ENCODE measurements around the gene STMP1.

The STMP1 gene

DNA sequence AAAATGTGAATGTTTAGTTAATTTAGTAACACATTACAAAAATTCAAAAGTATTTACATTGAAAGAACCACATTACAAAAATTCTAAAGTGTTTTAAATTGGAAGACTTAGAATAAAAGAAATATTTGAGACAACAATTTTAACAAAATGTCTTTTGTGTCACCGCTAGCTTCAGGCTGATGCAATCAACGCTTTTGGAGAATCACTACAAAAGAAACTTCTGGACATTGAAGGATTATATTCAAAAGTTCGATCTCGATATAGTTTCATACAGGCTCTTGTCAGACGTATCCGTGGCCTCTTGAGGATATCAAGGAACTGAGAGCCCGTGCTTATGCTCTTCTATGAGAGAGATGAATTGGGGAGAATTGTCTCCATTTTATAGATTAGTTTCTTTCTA, 14.1 kb upstream of the STMP1 start:
- Histone ChIP-seq H3K9me3 (replicated peaks in 1 of 2; ENCODE audit: control insufficient read depth in 2 of 2, insufficient read depth in 1 of 2, low read depth in 1 of 2, low read length in 2 of 2) (no peaks in the 10 kb centered on the region), H4K8ac (ENCODE audit: low read depth, low read length) (no peak overlapping the region), H3K27me3 (ENCODE audit: control insufficient read depth in 3 of 3, insufficient read depth in 3 of 3, low read depth in 1 of 3, low read length in 3 of 3) (no peaks in the 10 kb centered on the region), H3K36me3 (replicated peaks in 1 of 2; ENCODE audit: control insufficient read depth in 2 of 2, insufficient read depth in 2 of 2, low read length in 2 of 2) (peaks cover 23 to 70% of the 10 kb centered on the region in 2 donors), H3K9ac (ENCODE audit: low read depth, low read length, poor library complexity) (no peak overlapping the region), H3K4me3 (ENCODE audit: low read length in 2 of 2) (no peak overlapping the region), H3K14ac (ENCODE audit: low read length) (no peak overlapping the region), H2BK5ac (ENCODE audit: low read length) (no peak overlapping the region), H2BK15ac (ENCODE audit: low read length) (no peak overlapping the region), H3K18ac (ENCODE audit: low read length) (no peak overlapping the region), H3K4ac (ENCODE audit: low read length) (no peak overlapping the region), H2AK5ac (ENCODE audit: low read depth, low read length) (no peak overlapping the region), H3K27ac (replicated peaks; ENCODE audit: low read length) (no peak overlapping the region), H3K4me2 (ENCODE audit: insufficient read depth, low read length, poor library complexity, severe bottlenecking) (no peak overlapping the region), H2AFZ (ENCODE audit: low read length) (no peak overlapping the region), H2BK120ac (ENCODE audit: low read depth, low read length) (no peak overlapping the region), H3K4me1 (ENCODE audit: control insufficient read depth in 2 of 2, insufficient read depth in 1 of 2, low read depth in 1 of 2, low read length in 2 of 2) (peaks cover 5 to 10% of the 10 kb centered on the region in 2 donors), H4K91ac (ENCODE audit: low read depth, low read length, poor library complexity) (no peak overlapping the region), H2BK12ac (ENCODE audit: low read length) (no peak overlapping the region), H3K23ac (ENCODE audit: low read depth, low read length, poor library complexity) (no peak overlapping the region), H3K79me1 (ENCODE audit: low read depth, low read length) (no peaks in the 10 kb centered on the region)
- no CpG with 5 or more reads among the region's 7 CpGs for WGBS, 2 donors (ENCODE audit: extremely low coverage in 2 of 2, insufficient read length in 2 of 2, insufficient replicate concordance in 1 of 2)
- no peak for DNase-seq (ENCODE audit: low spot score)

DNA sequence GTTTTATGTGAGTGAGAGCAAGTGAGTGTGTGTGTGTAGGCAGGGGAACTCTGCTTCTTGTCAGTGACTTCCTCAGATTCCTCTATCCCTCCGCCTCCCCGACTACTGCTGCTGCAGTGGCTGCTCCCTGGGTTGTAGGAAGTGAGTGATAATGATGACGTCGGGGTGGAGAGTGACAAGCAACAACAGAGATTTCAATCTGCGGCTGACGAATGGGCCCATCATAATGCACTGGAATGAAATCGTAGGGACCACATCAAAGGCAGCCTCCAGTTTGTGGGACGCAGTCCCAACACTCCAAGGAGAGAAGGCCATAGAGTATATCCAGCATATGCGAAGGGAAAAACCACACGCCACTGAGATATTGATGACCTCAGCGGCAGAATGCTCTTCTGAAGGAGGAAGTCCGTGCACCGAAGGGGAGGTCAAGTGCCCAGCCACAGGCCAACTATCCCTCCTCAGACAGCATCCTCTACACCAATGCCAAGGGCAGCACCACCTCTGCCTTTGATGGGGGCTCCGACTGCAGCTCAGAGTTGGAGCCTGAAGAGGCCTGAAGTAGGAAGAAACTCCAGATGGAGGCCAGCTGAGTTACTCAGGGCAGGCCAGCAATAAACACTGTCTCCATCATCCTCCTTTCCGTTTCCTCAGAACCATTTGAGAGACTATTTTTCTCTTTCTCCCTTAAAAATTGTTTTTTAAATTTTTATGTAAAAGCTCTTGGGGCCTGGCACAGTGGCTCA, 11.3 kb upstream of the STMP1 start:
- H3K27me3 ChIP-seq (ENCODE audit: control insufficient read depth in 3 of 3, insufficient read depth in 3 of 3, low read depth in 1 of 3, low read length in 3 of 3) = no peaks in the 10 kb centered on the region
- no peak for DNase-seq (ENCODE audit: low spot score)
- H3K9ac ChIP-seq (ENCODE audit: low read depth, low read length, poor library complexity) = no peak overlapping the region
- H4K91ac ChIP-seq (ENCODE audit: low read depth, low read length, poor library complexity) = no peak overlapping the region
- H2BK5ac ChIP-seq (ENCODE audit: low read length) = no peak overlapping the region
- no peaks in the 10 kb centered on the region for H3K9me3 ChIP-seq (replicated peaks in 1 of 2; ENCODE audit: control insufficient read depth in 2 of 2, insufficient read depth in 1 of 2, low read depth in 1 of 2, low read length in 2 of 2)
- peaks cover 8 to 18% of the 10 kb centered on the region in 2 donors for H3K4me1 ChIP-seq (ENCODE audit: control insufficient read depth in 2 of 2, insufficient read depth in 1 of 2, low read depth in 1 of 2, low read length in 2 of 2)
- WGBS, 2 donors (ENCODE audit: extremely low coverage in 2 of 2, insufficient read length in 2 of 2, insufficient replicate concordance in 1 of 2) = no CpG with 5 or more reads among the region's 15 CpGs
- no peak overlapping the region for H2AK5ac ChIP-seq (ENCODE audit: low read depth, low read length)
- peak overlapping the region; percentile 9 for H3K27ac ChIP-seq (replicated peaks; ENCODE audit: low read length)
- H3K23ac ChIP-seq (ENCODE audit: low read depth, low read length, poor library complexity) = no peak overlapping the region
- H3K18ac ChIP-seq (ENCODE audit: low read length) = no peak overlapping the region
- no peak overlapping the region for H3K14ac ChIP-seq (ENCODE audit: low read length)
- no peak overlapping the region for H3K4me2 ChIP-seq (ENCODE audit: insufficient read depth, low read length, poor library complexity, severe bottlenecking)
- H2AFZ ChIP-seq (ENCODE audit: low read length) = no peak overlapping the region
- H2BK12ac ChIP-seq (ENCODE audit: low read length) = no peak overlapping the region
- H3K36me3 ChIP-seq (replicated peaks in 1 of 2; ENCODE audit: control insufficient read depth in 2 of 2, insufficient read depth in 2 of 2, low read length in 2 of 2) = peaks cover 10 to 43% of the 10 kb centered on the region in 2 donors
- no peak overlapping the region for H3K4ac ChIP-seq (ENCODE audit: low read length)
- no peak overlapping the region for H4K8ac ChIP-seq (ENCODE audit: low read depth, low read length)
- no peak overlapping the region for H3K4me3 ChIP-seq (ENCODE audit: low read length in 2 of 2)
- no peak overlapping the region for H2BK15ac ChIP-seq (ENCODE audit: low read length)
- no peaks in the 10 kb centered on the region for H3K79me1 ChIP-seq (ENCODE audit: low read depth, low read length)
- no peak overlapping the region for H2BK120ac ChIP-seq (ENCODE audit: low read depth, low read length)

DNA sequence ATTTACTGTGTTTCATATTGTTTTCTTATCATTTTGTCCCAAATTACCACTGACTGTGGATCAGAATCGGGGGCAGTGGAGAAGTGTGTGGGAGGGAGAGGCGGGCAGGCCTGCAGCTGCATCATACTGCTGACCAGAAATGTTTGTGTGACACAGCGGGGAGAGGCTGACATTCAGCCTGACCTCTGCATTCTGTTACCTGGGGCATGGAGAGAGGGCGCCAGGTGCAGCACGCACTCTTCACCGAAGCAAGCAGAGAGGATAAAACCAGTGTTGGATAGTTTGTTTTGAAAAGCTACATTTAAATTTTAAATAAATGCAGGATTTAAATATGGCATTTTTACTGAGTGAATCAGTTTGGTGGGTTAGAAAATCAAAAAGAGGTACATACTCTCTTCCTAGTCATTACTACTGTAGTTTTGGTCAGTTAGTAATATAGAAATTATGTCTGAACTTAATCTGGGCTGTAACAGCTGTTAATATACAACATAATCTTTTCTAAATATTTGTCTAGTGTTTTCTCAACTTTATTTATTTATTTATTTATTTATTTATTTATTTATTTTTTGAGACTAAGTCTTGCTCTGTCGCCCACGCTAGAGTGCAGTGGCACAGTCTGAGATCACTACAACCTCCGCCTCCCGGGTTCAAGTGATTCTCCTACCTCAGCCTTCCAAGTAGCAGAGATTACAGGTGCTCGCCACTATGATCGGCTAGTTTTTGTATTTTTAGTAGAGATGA, 8.8 kb upstream of the STMP1 start:
- no CpG with 5 or more reads among the region's 12 CpGs for WGBS, 2 donors (ENCODE audit: extremely low coverage in 2 of 2, insufficient read length in 2 of 2, insufficient replicate concordance in 1 of 2)

DNA sequence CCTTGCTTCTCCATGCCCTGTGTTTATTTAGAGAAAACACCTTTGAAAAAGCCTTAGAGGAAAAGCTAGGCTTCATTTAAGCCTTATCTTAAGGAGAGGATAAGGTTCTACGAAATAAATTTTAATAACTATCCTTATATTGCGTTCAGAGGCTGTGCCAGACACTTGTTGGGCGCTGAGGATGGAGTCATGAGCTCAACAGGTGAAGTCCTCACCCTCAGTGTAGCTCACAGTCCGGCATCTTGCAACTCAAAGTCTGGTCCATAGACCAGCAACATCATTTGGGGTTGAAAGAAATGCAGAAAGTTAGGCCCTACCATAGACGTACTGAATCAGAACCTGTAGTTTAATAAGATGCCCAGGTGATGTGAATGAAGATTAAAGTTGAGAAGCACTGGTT, 3.8 kb upstream of the STMP1 start:
- no peak overlapping the region for H3K9ac ChIP-seq (ENCODE audit: low read depth, low read length, poor library complexity)
- H2BK15ac ChIP-seq (ENCODE audit: low read length) = no peak overlapping the region
- no peak overlapping the region for H2BK120ac ChIP-seq (ENCODE audit: low read depth, low read length)
- H3K18ac ChIP-seq (ENCODE audit: low read length) = no peak overlapping the region
- WGBS, 2 donors (ENCODE audit: extremely low coverage in 2 of 2, insufficient read length in 2 of 2, insufficient replicate concordance in 1 of 2) = no CpG with 5 or more reads among the region's 5 CpGs
- no peak overlapping the region for H3K23ac ChIP-seq (ENCODE audit: low read depth, low read length, poor library complexity)
- H3K79me1 ChIP-seq (ENCODE audit: low read depth, low read length) = peaks cover 5% of the 10 kb centered on the region
- no peak overlapping the region for H3K27ac ChIP-seq (replicated peaks; ENCODE audit: low read length)
- H3K4me1 ChIP-seq (ENCODE audit: control insufficient read depth in 2 of 2, insufficient read depth in 1 of 2, low read depth in 1 of 2, low read length in 2 of 2) = peaks cover 6 to 11% of the 10 kb centered on the region in 2 donors
- no peak overlapping the region for H3K4ac ChIP-seq (ENCODE audit: low read length)
- no peak for DNase-seq (ENCODE audit: low spot score)
- no peak overlapping the region for H3K4me2 ChIP-seq (ENCODE audit: insufficient read depth, low read length, poor library complexity, severe bottlenecking)
- no peak overlapping the region for H4K91ac ChIP-seq (ENCODE audit: low read depth, low read length, poor library complexity)
- H2AFZ ChIP-seq (ENCODE audit: low read length) = peak overlapping the region; percentile 79
- no peak overlapping the region for H2BK5ac ChIP-seq (ENCODE audit: low read length)
- H3K9me3 ChIP-seq (replicated peaks in 1 of 2; ENCODE audit: control insufficient read depth in 2 of 2, insufficient read depth in 1 of 2, low read depth in 1 of 2, low read length in 2 of 2) = no peaks in the 10 kb centered on the region
- H3K14ac ChIP-seq (ENCODE audit: low read length) = no peak overlapping the region
- H2AK5ac ChIP-seq (ENCODE audit: low read depth, low read length) = no peak overlapping the region
- no peak overlapping the region for H2BK12ac ChIP-seq (ENCODE audit: low read length)
- H3K36me3 ChIP-seq (replicated peaks in 1 of 2; ENCODE audit: control insufficient read depth in 2 of 2, insufficient read depth in 2 of 2, low read length in 2 of 2) = no peaks in the 10 kb centered on the region
- no peak overlapping the region for H3K4me3 ChIP-seq (ENCODE audit: low read length in 2 of 2)
- H4K8ac ChIP-seq (ENCODE audit: low read depth, low read length) = no peak overlapping the region
- H3K27me3 ChIP-seq (ENCODE audit: control insufficient read depth in 3 of 3, insufficient read depth in 3 of 3, low read depth in 1 of 3, low read length in 3 of 3) = no peaks in the 10 kb centered on the region

More for the DNA sequence above, 8.8 kb upstream of the STMP1 start:
- Histone ChIP-seq H3K9me3 (replicated peaks in 1 of 2; ENCODE audit: control insufficient read depth in 2 of 2, insufficient read depth in 1 of 2, low read depth in 1 of 2, low read length in 2 of 2) (no peaks in the 10 kb centered on the region), H3K36me3 (replicated peaks in 1 of 2; ENCODE audit: control insufficient read depth in 2 of 2, insufficient read depth in 2 of 2, low read length in 2 of 2) (peaks cover 2 to 18% of the 10 kb centered on the region in 2 donors), H2BK15ac (ENCODE audit: low read length) (no peak overlapping the region), H2AFZ (ENCODE audit: low read length) (peak overlapping the region; percentile 31), H2BK5ac (ENCODE audit: low read length) (no peak overlapping the region), H3K4me2 (ENCODE audit: insufficient read depth, low read length, poor library complexity, severe bottlenecking) (no peak overlapping the region), H3K18ac (ENCODE audit: low read length) (no peak overlapping the region), H3K4me3 (ENCODE audit: low read length in 2 of 2) (no peak overlapping the region), H3K79me1 (ENCODE audit: low read depth, low read length) (no peaks in the 10 kb centered on the region), H4K8ac (ENCODE audit: low read depth, low read length) (no peak overlapping the region), H2BK12ac (ENCODE audit: low read length) (no peak overlapping the region), H3K23ac (ENCODE audit: low read depth, low read length, poor library complexity) (no peak overlapping the region), H3K27ac (replicated peaks; ENCODE audit: low read length) (no peak overlapping the region), H3K4ac (ENCODE audit: low read length) (no peak overlapping the region), H2BK120ac (ENCODE audit: low read depth, low read length) (no peak overlapping the region), H3K4me1 (ENCODE audit: control insufficient read depth in 2 of 2, insufficient read depth in 1 of 2, low read depth in 1 of 2, low read length in 2 of 2) (peaks cover 8 to 16% of the 10 kb centered on the region in 2 donors), H4K91ac (ENCODE audit: low read depth, low read length, poor library complexity) (no peak overlapping the region), H3K14ac (ENCODE audit: low read length) (no peak overlapping the region), H3K27me3 (ENCODE audit: control insufficient read depth in 3 of 3, insufficient read depth in 3 of 3, low read depth in 1 of 3, low read length in 3 of 3) (no peaks in the 10 kb centered on the region), H2AK5ac (ENCODE audit: low read depth, low read length) (no peak overlapping the region), H3K9ac (ENCODE audit: low read depth, low read length, poor library complexity) (no peak overlapping the region)
- DNase-seq (ENCODE audit: low spot score) = no peak

Data from neuronal stem cell (in vitro differentiated cells).